CD4-positive, alpha-beta T cell treated with Interleukin-17A for 1 hour (primary cell): ENCODE measurements around the gene TBCCD1.

Experiments used
- DNase-seq: peaks from one replicate; pipeline ENCODE4 v3.0.0-alpha.2; 2020

TBCCD1 gene, protein sequence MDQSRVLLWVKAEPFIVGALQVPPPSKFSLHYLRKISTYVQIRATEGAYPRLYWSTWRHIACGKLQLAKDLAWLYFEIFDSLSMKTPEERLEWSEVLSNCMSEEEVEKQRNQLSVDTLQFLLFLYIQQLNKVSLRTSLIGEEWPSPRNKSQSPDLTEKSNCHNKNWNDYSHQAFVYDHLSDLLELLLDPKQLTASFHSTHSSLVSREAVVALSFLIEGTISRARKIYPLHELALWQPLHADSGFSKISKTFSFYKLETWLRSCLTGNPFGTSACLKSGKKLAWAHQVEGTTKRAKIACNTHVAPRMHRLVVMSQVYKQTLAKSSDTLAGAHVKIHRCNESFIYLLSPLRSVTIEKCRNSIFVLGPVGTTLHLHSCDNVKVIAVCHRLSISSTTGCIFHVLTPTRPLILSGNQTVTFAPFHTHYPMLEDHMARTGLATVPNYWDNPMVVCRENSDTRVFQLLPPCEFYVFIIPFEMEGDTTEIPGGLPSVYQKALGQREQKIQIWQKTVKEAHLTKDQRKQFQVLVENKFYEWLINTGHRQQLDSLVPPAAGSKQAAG

DNA sequence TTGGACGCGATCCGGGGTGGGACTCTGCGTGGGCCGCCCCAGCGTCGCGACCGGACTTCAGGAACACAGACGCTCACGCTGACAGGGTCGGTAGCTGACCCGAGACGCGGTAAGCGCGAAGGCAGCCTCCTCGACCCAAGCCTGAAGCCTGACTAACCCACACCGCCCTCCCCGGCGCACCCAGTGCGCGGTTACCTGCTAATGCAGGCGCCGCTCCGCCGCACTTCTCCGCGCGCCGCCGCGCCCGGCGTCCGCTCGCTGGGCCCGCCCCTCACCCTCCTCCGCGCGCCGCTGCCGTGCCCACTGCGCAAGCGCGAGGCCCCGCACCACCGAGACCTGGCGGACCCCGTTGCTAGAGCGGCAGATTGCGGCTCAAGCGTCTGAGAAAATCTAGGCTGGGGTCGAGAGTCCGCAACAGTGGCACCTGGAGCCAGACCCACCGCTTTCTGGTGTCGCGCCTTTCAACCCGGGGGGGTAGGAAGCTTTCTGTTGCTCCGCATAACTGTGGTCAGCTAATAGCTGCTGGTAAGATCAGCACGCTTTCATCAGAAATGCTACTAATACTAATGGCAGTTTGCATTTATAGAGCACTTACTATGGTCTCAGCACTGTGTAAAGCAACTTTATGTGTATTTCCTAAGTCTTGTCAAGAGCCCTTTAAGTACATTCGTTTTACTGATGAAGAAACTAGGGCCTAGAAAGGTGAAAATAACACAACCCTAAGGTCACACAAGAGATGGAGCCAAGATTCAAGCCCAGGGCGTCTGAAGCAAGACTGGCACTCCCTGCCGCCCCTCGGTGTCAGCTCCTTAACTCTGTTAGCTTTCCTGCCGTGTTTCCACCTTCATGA is at the start of gene TBCCD1:
Gene TBCCD1 (minus strand): TSS at position 268 of the 850 bp plus-strand sequence. CDS start 3,010 bp downstream, outside the sequence.
- peak; percentile 97 for DNase-seq

DNA sequence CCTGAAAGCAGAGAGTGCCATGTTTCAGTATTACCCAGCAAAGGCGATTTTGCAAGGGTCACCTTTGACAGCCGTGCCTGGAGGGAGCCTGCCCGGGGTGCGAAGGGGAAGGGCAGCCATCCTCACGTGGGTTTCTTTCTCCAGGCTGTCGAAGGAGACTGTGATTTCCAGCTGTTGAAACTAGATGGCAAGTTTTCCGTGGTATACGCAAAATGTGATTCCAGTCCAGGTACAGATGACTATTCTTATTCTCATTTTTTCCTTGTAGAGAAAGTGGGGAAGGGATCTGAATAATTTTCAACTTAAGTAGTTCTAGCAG is 49.1 kb upstream of the TBCCD1 start:
- no peak for DNase-seq

GRCh38 chr3:186614597-186615483 is 47.7 kb upstream of the TBCCD1 start:
- peak; percentile 81 for DNase-seq

DNA sequence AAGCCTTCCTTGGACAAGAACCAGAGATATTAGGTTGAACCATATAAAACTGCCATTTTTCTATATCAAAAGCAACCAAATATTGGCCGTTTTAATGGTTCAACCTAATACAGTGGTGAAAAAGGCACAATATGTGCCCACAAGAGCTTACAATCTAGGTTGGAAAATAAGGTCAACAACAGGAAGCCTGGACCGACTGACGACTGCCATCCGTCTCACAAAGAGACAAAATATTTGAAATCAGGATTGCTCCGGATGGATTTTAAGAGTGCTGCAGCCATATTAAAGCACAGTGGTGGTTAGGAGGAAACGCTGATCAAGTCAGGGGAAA is 47.1 kb upstream of the TBCCD1 start:
- peak; percentile 4 for DNase-seq

DNA sequence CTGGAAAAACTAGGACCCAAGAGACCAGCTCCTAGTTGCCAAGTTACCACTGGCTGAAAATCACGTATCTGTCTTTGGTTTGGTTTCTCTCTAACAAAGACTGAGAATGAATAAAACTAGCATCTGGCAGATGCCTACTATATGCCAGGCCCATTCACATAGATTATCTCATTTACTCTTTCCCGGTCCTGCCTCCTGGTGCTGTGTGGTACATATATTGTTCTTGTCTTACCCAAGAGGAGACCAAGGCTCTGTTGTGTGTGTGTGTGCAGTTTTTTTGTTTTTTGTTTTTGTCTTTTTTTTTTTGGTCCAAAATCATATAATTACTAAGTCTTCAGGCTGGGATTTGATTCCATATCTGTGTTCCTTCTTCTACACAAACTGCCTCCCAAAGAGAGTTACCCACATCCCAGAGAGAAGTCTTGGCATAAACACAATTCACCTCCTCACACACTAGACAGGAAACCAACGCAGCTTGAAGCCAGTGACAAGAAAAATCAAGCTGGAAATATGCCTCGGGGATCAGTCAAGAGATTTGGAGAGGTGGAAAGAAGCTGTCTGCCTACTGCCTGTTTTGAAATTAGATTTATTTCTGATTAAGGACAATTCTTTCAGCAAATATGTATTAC is 46.6 kb upstream of the TBCCD1 start:
- DNase-seq, result no peak

GRCh38 chr3:186612721-186613636 is 45.8 kb upstream of the TBCCD1 start, which contains the start of gene AHSG:
Gene AHSG, plus strand, starts transcription at chr3:186613060. Its CDS starts 82 bp downstream, at chr3:186613142.
- DNase-seq, result no peak

GRCh38 chr3:186612065-186612464 is 44.9 kb upstream of the TBCCD1 start:
- no peak for DNase-seq

DNA sequence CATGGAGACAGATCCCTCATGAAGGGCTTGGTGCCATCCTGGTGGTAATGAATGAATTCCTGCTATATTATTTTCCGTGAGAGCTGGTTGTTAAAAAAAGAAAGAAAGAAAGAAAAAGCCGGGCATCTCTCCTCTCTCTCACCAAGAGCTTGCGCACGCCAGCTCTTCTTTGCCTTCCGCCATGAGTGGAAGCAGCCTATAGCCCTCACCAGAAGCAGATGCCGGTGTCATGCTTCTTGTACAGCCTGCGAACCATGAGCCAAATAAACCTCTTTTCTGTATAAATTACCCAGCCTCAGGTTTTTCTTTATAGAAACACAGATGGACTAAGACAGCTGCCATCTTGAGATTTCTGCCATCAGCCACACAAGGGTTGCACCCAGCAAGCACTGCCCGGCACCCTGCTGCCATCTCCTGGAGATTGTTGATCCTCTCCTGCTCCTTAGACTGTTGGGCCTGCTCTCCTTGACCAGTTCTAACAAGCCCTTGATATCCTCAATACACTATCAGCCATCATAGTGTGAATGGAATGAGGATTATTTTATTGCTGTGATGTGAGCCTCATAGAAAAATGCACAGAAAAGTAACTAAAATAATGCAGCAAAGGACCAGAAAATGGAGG is 42.2 kb upstream of the TBCCD1 start:
- DNase-seq, result no peak

DNA sequence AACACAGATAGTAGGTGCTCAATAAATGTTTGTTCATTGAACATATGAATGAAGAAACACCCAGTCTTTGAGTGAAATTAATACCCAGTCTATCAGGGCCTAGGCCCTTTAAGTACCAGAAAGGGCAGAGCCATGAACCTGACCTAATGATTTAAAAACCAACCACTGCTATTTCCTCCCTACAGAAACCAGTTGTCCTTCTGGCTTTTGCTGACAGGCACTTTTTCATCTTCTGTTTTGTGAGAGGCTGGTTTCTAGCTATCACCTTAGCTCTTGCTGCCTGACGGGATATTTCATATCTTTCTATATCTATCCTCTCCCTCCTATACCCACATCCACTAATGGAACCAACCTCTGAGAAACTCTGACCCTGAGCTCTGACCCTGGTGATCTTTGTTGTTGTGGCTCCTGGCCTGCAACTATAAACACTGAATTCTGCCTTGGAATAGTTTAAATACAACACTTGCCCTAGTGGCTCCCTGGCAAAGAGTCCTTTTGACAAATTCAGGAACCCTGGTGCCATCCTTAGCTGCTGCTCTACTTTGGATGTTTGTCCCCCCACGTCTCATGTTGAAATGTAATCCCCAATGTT is 41.6 kb upstream of the TBCCD1 start:
- no peak for DNase-seq

DNA sequence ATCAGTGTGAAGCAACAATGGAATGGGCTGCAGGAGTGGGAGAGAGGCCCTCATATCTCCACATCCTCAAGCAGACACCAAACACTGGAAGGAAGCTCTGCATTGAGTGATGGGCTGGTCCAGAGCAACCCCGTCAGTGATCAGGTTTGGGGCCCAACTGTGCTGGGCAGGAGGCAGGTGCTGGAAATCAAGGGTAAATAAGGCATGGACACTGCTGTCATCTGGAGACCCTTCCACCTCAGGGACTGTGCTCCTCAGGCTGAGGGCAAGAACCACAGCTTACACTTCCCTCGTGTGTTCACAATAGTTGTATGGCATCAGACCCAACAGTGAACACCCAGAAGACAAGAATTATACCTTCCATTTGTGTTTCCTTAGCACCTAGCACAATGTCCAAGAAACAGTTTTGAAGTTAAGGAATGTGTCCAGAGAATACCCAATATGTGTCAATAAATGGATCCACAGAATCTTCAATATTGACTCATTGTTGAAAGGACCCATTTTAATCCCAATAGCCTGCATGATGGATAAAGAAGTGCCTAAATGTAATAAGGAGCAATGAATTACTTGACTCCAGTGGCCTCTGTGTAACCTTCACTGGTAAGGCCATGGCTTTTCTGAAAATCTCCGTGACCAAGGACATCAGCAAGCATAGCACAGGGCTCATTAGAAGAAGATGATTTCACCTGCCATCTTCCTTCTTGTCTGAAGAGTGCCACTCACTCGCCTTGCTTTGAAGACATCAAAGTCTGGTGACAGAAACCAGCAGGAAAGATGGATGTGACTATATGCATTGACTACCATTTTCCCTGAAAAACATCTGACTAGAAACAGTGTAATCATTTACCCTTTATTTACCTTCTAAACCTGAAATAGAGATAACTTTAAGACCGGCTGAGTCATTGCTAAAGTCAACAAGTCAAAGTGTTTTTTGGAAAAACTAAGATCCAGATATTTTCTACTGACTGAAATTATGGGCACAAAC is 38.7 kb upstream of the TBCCD1 start:
- no peak for DNase-seq

DNA sequence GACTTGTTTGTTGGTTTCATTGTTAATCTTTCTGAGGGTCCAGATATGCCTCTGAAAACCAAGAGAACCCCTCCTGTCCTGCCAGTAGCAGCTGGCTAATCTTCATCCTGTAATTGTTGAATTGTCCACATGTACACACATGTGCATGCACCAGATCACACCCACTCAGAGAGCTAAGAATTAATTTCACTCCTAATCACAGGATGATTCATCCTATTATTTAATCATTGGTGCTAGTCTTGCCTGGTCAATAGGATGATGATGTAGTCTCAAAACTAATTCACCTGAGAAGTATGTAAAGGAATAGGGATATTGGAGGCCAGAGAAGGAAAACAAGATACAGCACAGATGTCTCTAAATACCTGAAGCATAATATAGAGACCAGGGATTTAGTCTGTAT is 37.9 kb upstream of the TBCCD1 start:
- no peak for DNase-seq

- DNase-seq, result no peak
Measured at GRCh38 chr3:186603159-186603558, 36.0 kb upstream of the TBCCD1 start.

GRCh38 chr3:186600896-186601295 is 33.8 kb upstream of the TBCCD1 start:
- no peak for DNase-seq

GRCh38 chr3:186599785-186600166 is 32.6 kb upstream of the TBCCD1 start:
- DNase-seq, result no peak

- no peak for DNase-seq
Measured at GRCh38 chr3:186599142-186599784, 32.1 kb upstream of the TBCCD1 start.

GRCh38 chr3:186598794-186599141 is 31.6 kb upstream of the TBCCD1 start:
- no peak for DNase-seq

GRCh38 chr3:186598108-186598784 is 31.1 kb upstream of the TBCCD1 start:
- DNase-seq, result no peak
